HL-60 (cell line): ENCODE data around the gene S100A6.

Source experiments
- CTCF ChIP-seq: IDR thresholded peaks from one replicate; pipeline ENCODE4 v1.5.1; 2011; ENCODE audit warnings: low read length, control low read depth, inconsistent platforms; ENCODE audit not compliant: insufficient read depth
- GABPA ChIP-seq: IDR thresholded peaks from 2 replicates; pipeline ENCODE4 v1.6.1; 2012; ENCODE audit warnings: low read depth
- POLR2AphosphoS5 ChIP-seq: IDR thresholded peaks from 2 replicates; pipeline ENCODE4 v1.6.1; 2012; ENCODE audit warnings: low read depth
- REST ChIP-seq: IDR thresholded peaks from 2 replicates; pipeline ENCODE4 v1.6.1; 2012; ENCODE audit warnings: low read depth; ENCODE audit not compliant: insufficient replicate concordance
- SPI1 ChIP-seq: IDR thresholded peaks from 2 replicates; pipeline ENCODE4 v1.6.1; 2012; ENCODE audit warnings: low read depth, mild to moderate bottlenecking, borderline replicate concordance

GRCh38 chr1:153519242-153519641 lies 16.5 kb downstream of the S100A6 start:
- TF ChIP-seq CTCF: no peak
- TF ChIP-seq POLR2AphosphoS5: no peak
- no peak for TF ChIP-seq REST
- TF ChIP-seq SPI1: no peak
- TF ChIP-seq GABPA: no peak
